HepG2 (cell line): ENCODE data around the gene RNF10. TPM values are rescaled to one million over a fixed set of nuclear protein-coding genes. Genes with fewer than 3 reads are reported as not detected.
A peak's percentile ranks its signal among the peaks of the same experiment; 100 is the strongest.

Experiments
- CCAR2 ChIP-seq: fragments of 200-400 bp; formaldehyde crosslinking; optimal IDR thresholded peaks from 2 replicates; pipeline ENCODE3; 2018; ENCODE audit warnings: low read depth, mild to moderate bottlenecking, low read length, moderate library complexity
- CEBPZ ChIP-seq: IDR thresholded peaks from 2 replicates; pipeline ENCODE4 v1.6.1; 2012; ENCODE audit warnings: low read length, improper control_type of control experiment
- CREBL2 ChIP-seq: sonication (generic); formaldehyde crosslinking; IDR thresholded peaks from 2 replicates; pipeline ENCODE4 v1.8.1; 2023; ENCODE audit warnings: missing genetic modification reagents, mild to moderate bottlenecking, borderline replicate concordance
- FOXA1 ChIP-seq, 2 experiments: fragments of 450-650 bp in 1 of 2; sonication (generic) in 1 of 2; formaldehyde crosslinking in 1 of 2; IDR thresholded peaks; 2 replicates each; pipeline versions ENCODE4 v1.4.0 to v1.6.1; 2016 to 2020; ENCODE audit warnings: missing genetic modification reagents in 1 of 2
- HDAC1 ChIP-seq: sonication (generic); formaldehyde crosslinking; IDR thresholded peaks from 2 replicates; pipeline ENCODE4 v1.5.1; 2020; ENCODE audit warnings: mild to moderate bottlenecking, missing genetic modification reagents
- NFE2L2 ChIP-seq: fragments of 150-350 bp; IDR thresholded peaks from 2 replicates; pipeline ENCODE4 v1.6.1; 2014; ENCODE audit warnings: low read length
- PHF5A ChIP-seq: IDR thresholded peaks from one replicate; pipeline ENCODE4 v1.6.1; 2018; ENCODE audit warnings: low read depth, missing genetic modification reagents; ENCODE audit not compliant: unreplicated experiment
- ZBTB14 ChIP-seq: sonication (generic); formaldehyde crosslinking; IDR thresholded peaks from 2 replicates; pipeline ENCODE4 v1.4.0; 2020; ENCODE audit warnings: missing genetic modification reagents
- ZFX ChIP-seq: sonication (generic); formaldehyde crosslinking; IDR thresholded peaks from 2 replicates; pipeline ENCODE4 v1.4.0; 2020; ENCODE audit warnings: mild to moderate bottlenecking, low read depth, missing genetic modification reagents, moderate library complexity
- ZNF24 ChIP-seq: fragments of 450-650 bp; IDR thresholded peaks from 2 replicates; pipeline ENCODE4 v1.6.1; 2017; ENCODE audit warnings: antibody characterized with exemption, mild to moderate bottlenecking
- ZNF619 ChIP-seq: sonication (generic); formaldehyde crosslinking; IDR thresholded peaks from 2 replicates; pipeline ENCODE4 v1.4.0; 2020; ENCODE audit warnings: mild to moderate bottlenecking, missing genetic modification reagents
- polyA plus RNA-seq, 8 experiments: library from polyadenylated mRNA; depleted of rRNA in 3 of 8; stranded (reverse) in 7 of 8; unstranded in 1 of 8; fragments of >200 nt; fragmentation: Illumina TruSeq in 4 of 8; extraction: Trizol in 4 of 8; gene quantifications; 2 replicates each; pipeline versions ENCODE4 v1.2.1 to v1.2.3, GENCODE V29; 2011 to 2016; ENCODE audit warnings: low read depth in 4 of 8, missing spikeins in 1 of 8, mixed read lengths in 1 of 8; ENCODE audit not compliant: insufficient read depth in 1 of 8
- total RNA-seq, 5 experiments: library from RNA; depleted of rRNA; stranded (reverse); fragments of >200 nt; fragmentation: Illumina TruSeq; extraction: Trizol; gene quantifications; 2 replicates each; pipeline ENCODE4 v1.2.3, GENCODE V29; 2016; ENCODE audit warnings: low read depth in 1 of 5
- TF ChIP-seq, protein P1 (sequence below): sonication (generic); formaldehyde crosslinking; IDR thresholded peaks from 2 replicates; pipeline ENCODE4 v1.4.0; 2020; ENCODE audit warnings: mild to moderate bottlenecking, missing genetic modification reagents
- TF ChIP-seq, protein P2 (sequence below): fragments of 450-650 bp; IDR thresholded peaks from 2 replicates; pipeline ENCODE4 v1.6.1; 2016

RNF10 gene
- total and polyA plus RNA-seq, 2 of the 13 experiments (the other 11 are each of a cell fraction or from before 2014, with no cell fraction given), result 62.5 to 88.0 TPM

DNA sequence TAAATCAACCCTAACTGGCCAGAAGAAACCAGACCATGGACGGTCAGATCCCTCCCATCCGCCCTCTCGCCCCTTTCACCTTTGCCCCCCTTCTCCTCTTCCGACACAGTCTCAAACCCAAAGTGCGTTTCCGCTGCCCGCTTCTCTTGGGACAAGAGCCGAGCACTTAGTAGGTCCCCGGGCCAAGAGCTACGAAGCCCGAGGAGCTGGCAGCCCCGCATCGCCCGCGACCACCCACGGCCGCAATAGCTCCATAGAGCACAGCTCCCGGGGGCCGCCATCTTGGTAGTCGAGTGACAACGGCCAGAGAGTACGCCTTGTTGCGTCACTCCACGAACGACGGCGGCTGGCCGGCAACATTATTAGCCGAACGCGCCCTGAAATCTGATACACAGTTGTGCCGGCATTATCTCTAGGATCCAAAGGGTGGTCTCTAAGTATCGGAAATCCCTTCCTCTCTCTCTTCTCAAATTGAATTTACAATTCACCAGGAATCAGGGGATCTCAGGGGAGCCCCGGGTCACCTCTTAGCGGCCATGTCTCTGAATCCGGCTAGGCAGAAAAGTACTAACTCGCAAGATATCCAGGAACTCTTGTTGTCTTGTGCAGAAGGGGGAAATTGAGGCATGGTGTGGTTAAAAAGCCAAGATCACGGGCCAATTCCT is 5.2 kb upstream of the RNF10 start, which contains the start of gene COQ5 (continued):
- TF ChIP-seq, protein P1, sequence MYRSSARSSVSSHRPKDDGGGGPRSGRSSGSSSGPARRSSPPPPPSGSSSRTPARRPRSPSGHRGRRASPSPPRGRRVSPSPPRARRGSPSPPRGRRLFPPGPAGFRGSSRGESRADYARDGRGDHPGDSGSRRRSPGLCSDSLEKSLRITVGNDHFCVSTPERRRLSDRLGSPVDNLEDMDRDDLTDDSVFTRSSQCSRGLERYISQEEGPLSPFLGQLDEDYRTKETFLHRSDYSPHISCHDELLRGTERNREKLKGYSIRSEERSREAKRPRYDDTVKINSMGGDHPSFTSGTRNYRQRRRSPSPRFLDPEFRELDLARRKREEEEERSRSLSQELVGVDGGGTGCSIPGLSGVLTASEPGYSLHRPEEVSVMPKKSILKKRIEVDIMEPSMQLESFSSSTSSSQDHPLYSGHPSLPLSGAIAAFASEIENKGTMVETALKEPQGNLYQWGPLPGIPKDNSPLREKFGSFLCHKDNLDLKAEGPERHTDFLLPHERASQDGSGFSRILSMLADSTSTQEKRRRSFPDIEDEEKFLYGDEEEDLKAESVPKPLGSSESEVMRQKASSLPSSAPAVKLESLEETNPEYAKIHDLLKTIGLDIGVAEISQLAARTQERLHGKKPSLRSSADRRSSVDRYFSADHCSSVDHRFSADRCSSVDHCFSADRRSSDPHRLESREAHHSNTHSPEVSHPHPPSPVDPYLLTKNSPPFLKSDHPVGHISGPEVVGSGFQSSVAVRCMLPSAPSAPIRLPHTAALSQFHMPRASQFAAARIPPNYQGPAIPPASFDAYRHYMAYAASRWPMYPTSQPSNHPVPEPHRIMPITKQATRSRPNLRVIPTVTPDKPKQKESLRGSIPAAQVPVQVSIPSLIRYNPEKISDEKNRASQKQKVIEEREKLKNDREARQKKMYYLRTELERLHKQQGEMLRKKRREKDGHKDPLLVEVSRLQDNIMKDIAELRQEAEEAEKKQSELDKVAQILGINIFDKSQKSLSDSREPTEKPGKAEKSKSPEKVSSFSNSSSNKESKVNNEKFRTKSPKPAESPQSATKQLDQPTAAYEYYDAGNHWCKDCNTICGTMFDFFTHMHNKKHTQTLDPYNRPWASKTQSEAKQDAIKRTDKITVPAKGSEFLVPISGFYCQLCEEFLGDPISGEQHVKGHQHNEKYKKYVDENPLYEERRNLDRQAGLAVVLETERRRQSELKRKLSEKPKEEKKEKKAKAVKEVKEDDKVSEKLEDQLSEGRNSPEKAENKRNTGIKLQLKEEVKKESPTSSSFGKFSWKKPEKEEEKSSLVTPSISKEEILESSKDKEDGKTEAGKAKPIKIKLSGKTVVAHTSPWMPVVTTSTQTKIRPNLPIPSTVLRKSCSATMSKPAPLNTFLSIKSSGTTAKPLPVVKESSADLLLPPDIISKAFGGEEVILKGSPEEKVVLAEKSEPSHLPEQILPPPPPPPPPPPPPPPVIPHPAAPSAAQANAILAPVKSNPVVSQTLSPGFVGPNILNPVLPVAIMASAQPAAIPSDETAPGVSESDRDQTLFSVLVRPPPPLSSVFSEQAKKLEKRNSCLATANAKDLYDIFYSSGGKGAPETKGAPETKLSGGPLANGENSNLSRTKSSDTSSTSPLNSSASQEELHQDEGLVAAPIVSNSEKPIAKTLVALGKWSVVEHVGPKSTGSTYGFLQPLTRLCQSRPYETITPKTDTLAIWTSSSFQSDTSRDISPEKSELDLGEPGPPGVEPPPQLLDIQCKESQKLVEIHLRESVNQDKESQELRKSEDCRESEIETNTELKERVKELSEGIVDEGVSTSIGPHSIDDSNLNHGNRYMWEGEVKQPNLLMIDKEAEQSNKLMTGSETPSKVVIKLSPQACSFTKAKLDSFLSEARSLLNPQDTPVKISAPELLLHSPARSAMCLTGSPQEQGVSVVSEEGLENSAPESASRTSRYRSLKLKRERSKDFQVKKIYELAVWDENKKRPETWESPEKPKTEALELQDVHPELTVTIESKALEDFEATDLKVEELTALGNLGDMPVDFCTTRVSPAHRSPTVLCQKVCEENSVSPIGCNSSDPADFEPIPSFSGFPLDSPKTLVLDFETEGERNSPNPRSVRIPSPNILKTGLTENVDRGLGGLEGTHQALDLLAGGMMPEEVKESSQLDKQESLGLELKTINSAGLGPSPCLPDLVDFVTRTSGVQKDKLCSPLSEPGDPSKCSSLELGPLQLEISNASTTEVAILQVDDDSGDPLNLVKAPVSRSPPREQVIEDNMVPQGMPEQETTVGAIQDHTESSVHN (CRISPR knock-in tag), result no peak
- TF ChIP-seq CEBPZ (no peak), ZFX (CRISPR knock-in tag) (peak; percentile 74), FOXA1 (IDR thresholded peaks at IDR 0.05) (no peak), FOXA1 (CRISPR knock-in tag; IDR thresholded peaks at IDR 0.05) (no peak), HDAC1 (CRISPR knock-in tag) (peak; percentile 84), PHF5A (CRISPR knock-in tag) (peak; percentile 43), NFE2L2 (no peak), CCAR2 (no peak), ZNF24 (no peak), ZNF619 (no peak), CREBL2 (CRISPR knock-in tag) (no peak), ZBTB14 (no peak)
- TF ChIP-seq, protein P2, sequence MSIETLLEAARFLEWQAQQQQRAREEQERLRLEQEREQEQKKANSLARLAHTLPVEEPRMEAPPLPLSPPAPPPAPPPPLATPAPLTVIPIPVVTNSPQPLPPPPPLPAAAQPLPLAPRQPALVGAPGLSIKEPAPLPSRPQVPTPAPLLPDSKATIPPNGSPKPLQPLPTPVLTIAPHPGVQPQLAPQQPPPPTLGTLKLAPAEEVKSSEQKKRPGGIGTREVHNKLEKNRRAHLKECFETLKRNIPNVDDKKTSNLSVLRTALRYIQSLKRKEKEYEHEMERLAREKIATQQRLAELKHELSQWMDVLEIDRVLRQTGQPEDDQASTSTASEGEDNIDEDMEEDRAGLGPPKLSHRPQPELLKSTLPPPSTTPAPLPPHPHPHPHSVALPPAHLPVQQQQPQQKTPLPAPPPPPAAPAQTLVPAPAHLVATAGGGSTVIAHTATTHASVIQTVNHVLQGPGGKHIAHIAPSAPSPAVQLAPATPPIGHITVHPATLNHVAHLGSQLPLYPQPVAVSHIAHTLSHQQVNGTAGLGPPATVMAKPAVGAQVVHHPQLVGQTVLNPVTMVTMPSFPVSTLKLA, result 0 out of 2 replicates have a peak, but pooled peaks have one; percentile 2
